ENCODE measurements around the gene HOXB3.

Gene HOXB3

GRCh38 chr17:48568499-48569239, 21.4 kb downstream of the HOXB3 start:
- no peak for DNase-seq

GRCh38 chr17:48567646-48568354, 22.2 kb downstream of the HOXB3 start:
- no peak for DNase-seq

DNA sequence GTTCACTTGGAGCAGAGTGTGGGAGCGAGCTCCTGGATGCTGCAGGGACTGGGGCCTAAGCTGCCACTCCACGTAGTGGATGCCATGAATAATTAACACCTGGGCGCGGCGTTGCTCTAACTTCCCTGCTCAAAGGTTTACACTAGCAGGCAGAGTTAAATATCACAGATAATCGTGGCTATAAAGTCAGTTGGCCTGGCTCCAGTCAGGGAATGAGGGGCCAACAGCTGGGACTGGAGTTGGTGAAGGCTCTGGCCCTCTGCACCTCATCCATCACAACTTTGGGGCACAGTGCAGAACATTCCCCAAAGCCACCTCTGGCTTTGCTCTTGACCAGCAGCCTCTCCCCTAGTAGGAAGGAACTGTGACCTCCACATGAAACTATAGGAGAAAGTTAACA, 22.8 kb downstream of the HOXB3 start:
- DNase-seq = no peak

DNA sequence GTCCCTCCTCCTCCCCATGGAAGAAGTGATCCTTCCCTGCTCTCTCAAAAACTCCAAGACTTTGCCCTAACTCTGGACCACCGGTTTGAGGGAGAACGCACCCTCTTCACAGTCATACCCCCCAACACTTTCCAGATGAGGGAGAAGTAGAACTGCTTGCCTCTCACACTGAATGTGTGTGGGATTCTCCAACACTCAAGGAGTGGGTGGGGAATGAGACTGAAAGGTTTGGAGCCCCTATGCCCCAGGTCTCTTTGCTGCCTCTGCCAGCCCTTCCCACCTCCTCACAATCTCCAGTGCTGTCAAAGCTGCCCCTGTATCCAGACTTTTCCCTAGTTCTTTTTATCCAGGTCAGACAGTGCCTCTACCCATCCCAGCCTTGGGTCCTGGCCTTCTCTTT, 23.3 kb downstream of the HOXB3 start:
- DNase-seq = no peak

DNA sequence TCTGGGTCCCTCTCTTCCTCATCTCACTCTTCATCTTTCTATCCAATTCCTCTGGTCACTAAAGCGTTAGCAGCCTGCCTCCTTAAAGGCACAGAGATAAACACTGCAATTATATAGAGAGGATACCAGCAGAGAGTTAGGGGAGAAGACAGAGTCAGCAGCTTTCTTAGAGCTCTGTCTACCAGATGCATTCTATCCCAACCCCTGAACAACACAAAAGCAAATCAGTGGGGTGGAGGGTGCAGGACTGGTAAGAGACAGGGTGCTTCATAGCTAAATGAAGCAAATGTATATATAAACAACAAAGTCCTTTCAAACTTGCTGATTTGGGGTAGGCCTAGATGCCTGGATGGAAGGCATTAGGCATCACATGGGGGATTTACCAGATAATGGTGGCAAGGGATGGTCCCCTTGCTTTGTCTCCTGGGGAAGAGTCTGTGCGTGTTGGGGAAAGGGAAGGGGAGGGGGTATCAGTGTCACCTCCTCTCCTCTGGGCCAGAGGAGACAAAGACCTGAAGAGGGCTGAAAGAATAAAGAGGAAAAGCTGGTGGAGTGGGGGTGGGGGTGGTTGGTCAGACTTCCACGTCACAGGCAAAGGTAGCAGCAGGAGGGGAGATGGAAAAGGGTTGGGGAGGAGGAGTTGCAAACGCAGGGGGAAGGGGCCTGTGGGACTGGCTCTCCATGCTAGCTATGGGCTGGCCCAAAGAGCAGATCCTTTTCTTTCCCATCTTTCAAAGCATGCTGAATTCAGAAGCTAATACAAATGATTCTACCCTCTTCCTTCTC, 23.9 kb downstream of the HOXB3 start:
- DNase-seq = no peak

- no peak for DNase-seq
Measured at GRCh38 chr17:48565022-48565554, 25.0 kb downstream of the HOXB3 start.

- DNase-seq = peak; percentile 58
Measured at GRCh38 chr17:48564188-48565021, 25.6 kb downstream of the HOXB3 start.

GRCh38 chr17:48563867-48564187, 26.2 kb downstream of the HOXB3 start:
- no peak for DNase-seq

DNA sequence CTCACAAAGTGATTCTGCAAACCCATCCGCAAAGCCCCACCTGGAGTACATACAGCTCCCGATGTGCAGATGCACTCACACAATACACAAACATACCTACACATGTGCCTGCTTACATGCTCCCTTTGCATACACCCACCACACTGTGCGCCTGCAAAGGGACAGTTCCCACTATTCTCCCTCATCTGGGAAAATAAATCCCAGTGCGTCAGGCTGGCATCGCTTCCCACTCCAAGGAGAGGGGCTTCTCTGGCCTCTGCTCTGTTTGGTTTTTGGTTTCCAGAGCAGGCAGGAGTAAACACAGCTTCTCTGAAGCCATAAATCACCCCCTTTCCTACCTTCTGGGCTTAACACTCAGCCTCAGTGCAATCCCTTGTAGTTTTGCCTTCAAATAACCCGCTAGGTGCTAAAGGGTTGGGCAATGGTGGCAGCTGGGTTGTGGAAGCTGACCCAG, 26.6 kb downstream of the HOXB3 start:
- no peak for DNase-seq

- no peak for DNase-seq
Measured at GRCh38 chr17:48562934-48563333, 27.1 kb downstream of the HOXB3 start.

DNA sequence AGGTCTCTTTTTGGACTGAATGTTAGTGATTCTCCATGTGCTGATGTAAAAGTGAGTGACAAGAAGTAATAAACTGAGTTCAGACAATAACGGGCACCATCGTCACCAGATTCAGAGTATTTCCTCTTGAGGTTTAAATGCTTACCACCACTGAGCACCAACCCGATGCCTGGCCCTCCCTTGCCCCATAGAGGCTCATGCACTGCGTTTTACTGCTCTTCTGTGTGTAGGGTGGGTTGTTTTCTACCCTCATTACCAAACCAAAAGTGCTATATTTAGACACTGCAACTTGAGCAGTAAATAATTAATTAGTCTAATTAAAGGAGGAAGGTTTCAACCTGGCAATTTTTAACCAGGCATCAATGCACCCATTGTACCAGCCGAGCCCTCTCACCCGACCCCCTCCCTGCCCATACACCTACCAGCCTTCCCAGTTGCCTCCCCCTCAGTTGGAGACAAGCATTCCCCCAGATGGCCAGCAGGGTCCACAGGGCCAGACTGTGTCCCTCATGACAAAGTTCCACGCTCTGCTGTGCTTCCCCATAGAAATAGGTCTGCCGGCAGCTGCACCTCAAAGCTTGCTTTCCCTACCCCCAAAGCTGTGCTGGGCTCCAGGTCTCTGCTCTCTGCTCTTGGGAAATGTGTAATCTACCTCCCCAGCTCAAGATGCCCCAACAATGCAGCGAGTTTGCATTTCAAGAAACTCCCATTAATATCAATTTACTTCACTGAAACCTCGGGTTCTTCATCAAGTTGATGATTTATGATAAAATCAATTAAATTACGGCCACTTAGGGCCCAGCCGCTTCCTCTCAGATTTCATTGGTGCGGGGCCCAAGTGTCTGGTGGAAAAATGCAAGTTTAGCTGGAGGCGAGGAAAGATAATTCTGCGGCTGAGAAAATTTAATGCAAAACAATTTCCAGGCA, 27.9 kb downstream of the HOXB3 start:
- no peak for DNase-seq

DNA sequence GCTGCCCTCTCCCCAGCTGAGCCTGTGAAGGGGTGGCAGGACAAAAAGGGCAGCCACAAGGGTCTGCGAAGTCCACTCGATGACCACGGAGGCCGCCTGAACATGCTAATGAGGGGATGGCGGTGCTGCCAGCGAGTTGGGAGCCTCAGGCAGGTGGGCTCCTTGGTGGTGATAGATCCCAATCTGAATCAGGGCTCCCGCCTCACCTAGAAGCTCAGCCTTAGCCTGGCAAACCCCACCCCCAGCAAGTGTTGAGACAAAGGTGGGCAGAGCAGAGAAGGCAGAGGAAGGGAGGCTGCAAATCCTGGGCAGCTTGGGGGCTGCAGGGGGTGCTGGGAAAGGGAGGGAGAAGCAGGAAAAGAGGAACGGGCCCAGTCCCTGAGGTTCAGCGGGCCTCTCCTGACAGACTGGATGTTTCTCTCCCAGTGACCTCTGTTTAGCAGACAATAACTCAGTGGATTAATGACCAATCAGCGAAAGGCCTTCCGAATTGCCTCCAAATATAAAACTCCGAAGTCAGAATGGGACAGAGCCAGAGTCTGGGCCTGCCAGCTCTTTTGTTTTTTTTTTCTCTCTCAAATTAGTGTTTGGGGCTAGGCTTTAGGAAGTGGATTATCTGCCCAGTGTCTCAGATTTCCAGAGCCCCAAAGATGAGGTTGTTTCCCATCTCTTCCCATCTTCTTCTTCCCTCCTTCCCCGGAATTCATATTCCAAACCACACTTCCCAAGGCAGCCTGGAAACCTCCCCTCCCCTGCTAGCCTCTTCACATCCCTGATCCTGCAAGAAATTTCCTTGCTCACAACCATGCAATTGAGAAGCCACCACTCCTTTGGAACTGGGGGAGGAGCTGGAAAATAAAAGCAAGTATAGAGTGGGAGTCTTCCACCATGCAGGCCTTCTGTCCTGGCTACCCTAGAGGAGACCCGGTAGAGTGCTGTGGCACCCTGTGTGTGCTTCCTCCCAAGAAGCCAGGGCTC, 29.9 kb downstream of the HOXB3 start:
- DNase-seq = no peak

DNA sequence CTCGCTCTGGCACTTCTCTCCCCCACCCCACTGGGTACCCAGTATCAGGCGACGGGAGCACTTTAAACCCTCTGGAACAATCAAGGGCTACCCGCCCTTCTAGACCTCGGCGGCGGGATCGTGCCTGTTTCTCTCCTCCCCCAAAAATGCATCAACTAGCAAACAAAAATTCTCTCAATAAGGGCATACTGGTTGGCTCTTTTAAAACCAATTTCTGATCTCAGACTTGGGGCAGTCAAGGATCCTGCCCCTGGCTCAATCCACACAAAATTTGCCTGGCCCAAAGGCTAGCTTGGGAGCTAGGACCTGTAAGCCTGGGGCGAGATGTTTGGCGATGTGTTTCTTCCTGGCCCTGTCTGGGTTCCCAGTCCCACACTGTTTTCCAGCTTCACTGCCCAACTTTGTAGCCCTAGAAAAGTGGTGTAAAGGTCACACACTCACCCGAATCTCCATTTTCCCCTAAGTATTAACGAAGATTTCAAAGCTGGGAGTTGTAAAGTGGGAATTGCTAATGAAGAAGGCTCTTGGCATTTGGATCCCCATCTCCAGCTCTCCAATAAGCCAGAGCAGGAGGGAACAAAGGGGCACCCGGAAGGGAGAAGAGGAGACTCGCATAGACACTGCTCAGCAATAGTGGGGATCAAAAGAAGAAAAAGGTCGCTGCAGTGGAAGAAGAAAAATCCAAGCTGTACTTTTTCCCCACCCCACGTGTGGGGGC, 30.8 kb downstream of the HOXB3 start:
- DNase-seq = no peak

- DNase-seq = no peak
Measured at GRCh38 chr17:48558831-48559121, 31.3 kb downstream of the HOXB3 start.

- DNase-seq = no peak
Measured at GRCh38 chr17:48558057-48558830, 31.8 kb downstream of the HOXB3 start.

DNA sequence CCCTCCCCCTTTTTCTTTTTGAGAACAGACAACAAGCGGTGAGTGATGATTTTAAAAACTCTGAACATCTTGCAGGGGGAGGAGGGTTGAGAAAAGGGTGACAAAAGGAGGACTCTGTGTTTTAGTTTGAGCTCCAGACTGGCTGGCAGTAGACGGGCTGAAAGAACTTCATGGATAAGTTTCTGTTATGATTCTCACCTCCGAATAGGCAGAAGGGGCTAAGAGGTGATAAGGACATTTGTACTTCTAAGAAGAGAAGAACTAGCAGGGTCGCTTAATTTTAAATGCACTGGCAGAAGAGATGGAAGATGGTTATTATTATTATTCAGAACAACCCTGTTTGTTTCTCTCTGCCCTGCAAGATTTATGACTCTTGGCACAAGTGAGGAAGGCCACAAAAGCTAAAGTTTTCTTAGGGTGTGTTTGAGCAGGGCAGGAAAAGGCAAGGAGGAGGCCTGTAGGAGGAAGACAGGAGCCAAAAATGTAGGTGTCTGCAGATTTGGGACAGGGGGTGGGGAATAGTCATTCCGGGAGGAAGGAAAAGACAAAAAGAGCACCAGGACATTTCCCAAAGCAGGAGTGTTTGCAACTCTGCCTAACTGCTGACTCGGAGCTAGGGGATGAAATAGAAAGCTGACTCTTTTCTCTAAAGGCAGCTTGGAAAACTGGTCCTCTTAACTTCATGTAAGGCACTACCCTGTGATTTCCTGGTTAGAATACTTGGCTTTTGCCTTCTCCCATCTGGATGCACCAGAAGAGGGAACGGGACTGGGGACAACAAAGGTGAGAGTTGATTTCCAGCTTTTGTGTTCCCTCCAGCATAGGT, 33.3 kb downstream of the HOXB3 start:
- DNase-seq = no peak

DNA sequence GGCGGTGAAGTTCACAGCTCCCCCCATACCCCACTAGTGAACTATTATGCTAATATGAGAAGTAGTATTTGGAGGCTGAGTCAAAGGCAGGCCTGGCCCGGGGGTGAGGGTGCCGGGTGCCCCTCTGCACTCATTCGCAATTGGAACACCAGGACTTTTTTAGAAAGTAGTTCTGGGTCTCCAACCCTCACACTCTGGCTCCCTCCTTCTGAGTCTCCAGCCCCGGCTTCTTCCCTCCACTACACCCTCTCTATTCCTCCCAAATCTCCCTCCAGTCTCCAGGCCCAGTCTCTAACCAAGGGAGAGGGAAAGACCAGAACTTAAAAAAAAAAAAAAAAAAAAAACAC, 33.8 kb downstream of the HOXB3 start:
- DNase-seq = no peak

All from right hindlimb (tissue), 1 donor.